ENCODE results near the gene KIAA1614. TPM values are rescaled to one million over a fixed set of nuclear protein-coding genes. Genes with fewer than 3 reads are reported as not detected.

The KIAA1614 gene
- total RNA-seq, 2 donors from 2014 or later: 0.22 to 0.67 TPM

DNA sequence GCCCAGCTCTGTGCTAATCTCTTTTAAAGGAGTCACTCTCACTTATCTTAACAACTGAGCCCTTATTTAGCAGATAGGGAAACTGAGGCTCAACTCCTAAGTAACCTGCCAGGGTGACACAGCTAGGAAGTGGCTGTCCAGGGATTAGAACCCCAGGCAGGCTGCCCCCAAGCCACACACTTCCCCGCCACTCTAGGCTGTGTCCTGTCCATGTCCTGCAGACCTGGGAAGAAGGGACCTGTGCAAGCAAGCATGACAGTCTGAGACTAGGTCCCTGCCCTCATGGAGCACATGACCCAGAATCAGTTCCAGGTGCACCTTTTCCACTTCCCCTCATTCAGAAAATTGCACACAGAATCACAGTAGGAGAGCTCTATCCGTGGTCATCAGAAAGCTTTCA, 12.2 kb downstream of the KIAA1614 start:
- Mint-ChIP-seq H3K4me1 (ENCODE audit: low read depth in 2 of 2) (peaks cover 0 to 5% of the 10 kb centered on the region in 2 donors), H3K27ac (no peak overlapping the region), H3K36me3 (no peaks in the 10 kb centered on the region), H3K4me3 (no peak overlapping the region), H3K27me3 (no peaks in the 10 kb centered on the region), H3K9me3 (no peaks in the 10 kb centered on the region)
- no peak for ATAC-seq
- peak; percentile 13 for DNase-seq (ENCODE audit: low spot score)

- no peak for ATAC-seq
- peaks cover 0 to 5% of the 10 kb centered on the region in 2 donors for H3K4me1 Mint-ChIP-seq (ENCODE audit: low read depth in 2 of 2)
- H3K27me3 Mint-ChIP-seq: no peaks in the 10 kb centered on the region
- no peak overlapping the region for H3K4me3 Mint-ChIP-seq
- DNase-seq (ENCODE audit: low spot score): peak; percentile 52
- H3K9me3 Mint-ChIP-seq: no peaks in the 10 kb centered on the region
- no peaks in the 10 kb centered on the region for H3K36me3 Mint-ChIP-seq
- H3K27ac Mint-ChIP-seq: no peak overlapping the region
These were observed 12.9 kb downstream of the KIAA1614 start for GRCh38 chr1:180925471-180926051.

DNA sequence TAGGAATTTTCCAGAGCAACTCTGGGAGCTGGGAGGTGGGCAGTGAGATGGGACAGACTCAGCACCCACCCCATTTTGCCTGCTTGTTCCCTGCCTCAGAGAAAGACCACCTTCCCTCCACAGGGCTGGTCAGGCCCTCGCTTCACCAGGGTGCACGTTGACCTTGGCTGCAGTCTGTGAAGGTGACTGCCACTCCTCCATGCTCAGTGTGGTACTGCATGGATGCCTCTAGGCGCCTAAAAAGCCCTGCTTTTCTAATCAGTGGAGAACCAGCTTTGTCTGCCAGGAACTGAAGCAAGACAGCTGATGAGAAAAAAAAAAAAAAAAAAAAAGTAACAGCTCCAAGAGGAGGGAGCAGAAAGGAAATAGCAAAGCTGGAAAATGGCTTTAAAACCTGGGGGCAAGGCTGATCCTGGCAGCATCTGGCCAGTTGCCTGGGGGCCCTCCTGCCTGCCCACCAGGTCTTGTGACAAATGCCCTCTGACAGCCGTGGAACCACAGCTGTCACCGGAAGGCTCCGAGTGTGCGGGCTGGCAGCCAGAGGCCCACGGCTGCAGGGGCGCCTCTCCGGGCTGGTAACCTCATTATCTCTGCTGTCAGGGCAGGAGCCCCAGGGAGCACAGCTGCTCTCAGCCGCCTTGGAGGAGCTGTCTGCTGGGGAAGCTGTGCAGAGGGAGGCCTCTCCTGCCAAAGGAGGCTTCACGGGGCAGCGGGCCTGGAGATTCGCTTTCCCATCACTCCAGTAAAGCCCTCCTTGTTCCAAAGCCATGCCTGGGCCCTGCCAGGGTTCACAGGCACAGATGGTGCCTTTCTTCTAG, 13.7 kb downstream of the KIAA1614 start:
- H3K9me3 Mint-ChIP-seq: no peaks in the 10 kb centered on the region
- H3K36me3 Mint-ChIP-seq: no peaks in the 10 kb centered on the region
- H3K27ac Mint-ChIP-seq: no peak overlapping the region
- peaks cover 0 to 5% of the 10 kb centered on the region in 2 donors for H3K4me1 Mint-ChIP-seq (ENCODE audit: low read depth in 2 of 2)
- H3K27me3 Mint-ChIP-seq: no peaks in the 10 kb centered on the region
- no peak overlapping the region for H3K4me3 Mint-ChIP-seq
- no peak for DNase-seq (ENCODE audit: low spot score)
- ATAC-seq: peak in 1 of 2 donors; percentile 43

GRCh38 chr1:180927348-180927747, 14.7 kb downstream of the KIAA1614 start:
- ATAC-seq: no peak
- no peaks in the 10 kb centered on the region for H3K27me3 Mint-ChIP-seq
- H3K9me3 Mint-ChIP-seq: no peaks in the 10 kb centered on the region
- H3K4me3 Mint-ChIP-seq: no peak overlapping the region
- no peak overlapping the region for H3K27ac Mint-ChIP-seq
- H3K4me1 Mint-ChIP-seq (ENCODE audit: low read depth in 2 of 2): peaks cover 0 to 11% of the 10 kb centered on the region in 2 donors
- no peaks in the 10 kb centered on the region for H3K36me3 Mint-ChIP-seq
- DNase-seq (ENCODE audit: low spot score): no peak

GRCh38 chr1:180927841-180928240, 15.1 kb downstream of the KIAA1614 start:
- ATAC-seq: no peak
- no peaks in the 10 kb centered on the region for H3K36me3 Mint-ChIP-seq

DNA sequence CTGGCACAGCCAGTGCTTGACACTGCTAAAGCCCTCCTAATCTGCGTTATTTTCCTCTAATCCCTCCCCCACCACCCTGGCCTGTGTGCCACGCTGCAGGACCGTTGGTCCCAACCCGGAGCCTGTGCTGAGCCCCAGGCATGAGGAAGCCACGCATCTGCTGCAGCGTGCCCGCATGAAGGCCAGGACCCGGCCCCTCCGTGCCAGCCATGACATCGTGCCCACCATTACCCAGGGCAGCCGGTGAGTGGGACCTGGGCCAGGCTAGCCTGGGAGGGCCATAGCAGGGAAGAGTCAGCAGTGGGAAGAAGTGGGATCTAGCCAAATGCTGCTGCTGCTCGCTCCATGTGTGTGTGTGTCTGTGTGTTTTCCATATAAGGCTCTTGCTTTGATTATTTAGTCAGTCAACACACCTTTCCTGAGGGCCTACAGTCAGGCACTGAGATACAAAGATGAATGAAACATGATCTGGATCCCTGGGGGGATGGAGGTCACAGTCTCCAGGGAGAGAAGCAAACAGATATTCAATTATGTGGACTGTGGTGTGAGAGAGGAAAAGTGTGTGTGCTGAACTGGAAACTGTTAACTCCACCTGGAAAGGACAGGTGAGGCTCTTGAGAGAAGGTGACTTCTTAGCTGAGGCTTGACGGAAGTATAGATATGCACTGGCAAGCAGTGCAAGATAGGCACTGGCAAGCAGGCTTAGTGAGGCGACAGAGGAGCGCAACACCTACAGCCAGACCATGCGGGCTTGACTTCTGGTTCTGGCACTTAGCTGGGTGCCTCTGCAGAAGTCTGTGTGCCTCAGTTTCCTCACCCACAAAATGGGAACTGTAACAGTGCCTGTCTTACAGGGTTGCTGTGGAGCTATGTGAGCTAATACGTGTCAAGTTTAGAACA, 15.9 kb downstream of the KIAA1614 start:
- H3K4me3 Mint-ChIP-seq: no peak overlapping the region
- no peaks in the 10 kb centered on the region for H3K36me3 Mint-ChIP-seq
- H3K27me3 Mint-ChIP-seq: no peaks in the 10 kb centered on the region
- ATAC-seq (no peak), DNase-seq (ENCODE audit: low spot score) (no peak)
- no peak overlapping the region for H3K27ac Mint-ChIP-seq
- H3K4me1 Mint-ChIP-seq (ENCODE audit: low read depth in 2 of 2): peaks cover 0 to 7% of the 10 kb centered on the region in 2 donors
- H3K9me3 Mint-ChIP-seq: no peaks in the 10 kb centered on the region

More at GRCh38 chr1:180927841-180928240, 15.1 kb downstream of the KIAA1614 start:
- peaks cover 0 to 11% of the 10 kb centered on the region in 2 donors for H3K4me1 Mint-ChIP-seq (ENCODE audit: low read depth in 2 of 2)
- no peaks in the 10 kb centered on the region for H3K27me3 Mint-ChIP-seq
- no peak overlapping the region for H3K27ac Mint-ChIP-seq
- H3K9me3 Mint-ChIP-seq: no peaks in the 10 kb centered on the region
- DNase-seq (ENCODE audit: low spot score): no peak
- H3K4me3 Mint-ChIP-seq: no peak overlapping the region

- H3K4me3 Mint-ChIP-seq: no peak overlapping the region
- H3K27me3 Mint-ChIP-seq: no peaks in the 10 kb centered on the region
- H3K27ac Mint-ChIP-seq: no peak overlapping the region
These were observed 16.7 kb downstream of the KIAA1614 start for GRCh38 chr1:180929389-180929788.

GRCh38 chr1:180930687-180931086, 18.0 kb downstream of the KIAA1614 start:
- Mint-ChIP-seq H3K4me1 (ENCODE audit: low read depth in 2 of 2) (peaks cover 6 to 10% of the 10 kb centered on the region in 2 donors), H3K9me3 (no peaks in the 10 kb centered on the region), H3K4me3 (no peak overlapping the region), H3K27me3 (no peaks in the 10 kb centered on the region), H3K36me3 (no peaks in the 10 kb centered on the region), H3K27ac (no peak overlapping the region)
- ATAC-seq (no peak), DNase-seq (ENCODE audit: low spot score) (no peak)

More at GRCh38 chr1:180929389-180929788, 16.7 kb downstream of the KIAA1614 start:
- Mint-ChIP-seq H3K4me1 (ENCODE audit: low read depth in 2 of 2) (peaks cover under 1 to 6% of the 10 kb centered on the region in 2 donors), H3K36me3 (no peaks in the 10 kb centered on the region), H3K9me3 (no peaks in the 10 kb centered on the region)
- DNase-seq (ENCODE audit: low spot score) (no peak), ATAC-seq (no peak)

DNA sequence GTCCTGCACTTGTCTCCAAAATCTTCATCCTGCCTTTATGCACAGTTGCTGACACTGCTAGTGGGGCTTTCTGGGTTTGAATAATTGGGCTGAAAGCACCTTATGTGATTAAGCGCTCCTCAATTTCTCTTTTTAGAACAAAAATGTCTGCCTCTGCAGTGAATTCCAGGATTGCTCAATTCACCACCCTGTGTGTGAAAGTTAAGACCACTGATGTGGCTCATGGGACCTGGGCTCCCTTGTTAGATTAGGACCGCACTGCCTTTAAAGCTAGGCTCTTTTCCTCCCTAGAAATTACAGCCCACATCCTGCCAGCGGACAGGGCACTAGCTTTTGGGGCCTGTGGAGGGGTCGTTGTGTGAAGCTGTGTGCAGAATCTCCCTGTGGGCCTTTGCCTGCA, 18.8 kb downstream of the KIAA1614 start:
- H3K4me3 Mint-ChIP-seq: no peak overlapping the region
- ATAC-seq (no peak), DNase-seq (ENCODE audit: low spot score) (no peak)
- no peak overlapping the region for H3K27ac Mint-ChIP-seq
- H3K36me3 Mint-ChIP-seq: no peaks in the 10 kb centered on the region
- no peaks in the 10 kb centered on the region for H3K27me3 Mint-ChIP-seq
- peaks cover 6 to 10% of the 10 kb centered on the region in 2 donors for H3K4me1 Mint-ChIP-seq (ENCODE audit: low read depth in 2 of 2)
- no peaks in the 10 kb centered on the region for H3K9me3 Mint-ChIP-seq

DNA sequence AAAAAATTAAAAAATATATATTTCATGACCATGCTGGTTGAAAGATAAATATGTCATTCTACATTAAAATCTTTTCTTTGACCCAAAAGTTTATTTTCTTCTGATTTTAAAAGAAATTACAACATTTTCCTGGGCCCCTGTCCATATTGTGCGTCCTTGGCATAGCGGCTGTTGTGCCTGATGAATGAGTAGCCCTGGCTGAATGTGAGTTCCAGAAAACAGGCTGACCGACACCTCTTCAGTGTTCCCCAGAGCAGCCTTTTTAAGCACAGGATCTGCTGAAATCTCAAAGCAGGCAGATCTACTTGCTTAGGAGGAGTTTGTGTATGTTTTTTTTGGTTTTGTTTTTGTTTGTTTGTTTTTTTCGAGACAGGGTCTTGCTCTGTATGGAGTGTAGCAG, 19.7 kb downstream of the KIAA1614 start:
- no peak for DNase-seq (ENCODE audit: low spot score)
- H3K4me3 Mint-ChIP-seq: no peak overlapping the region
- H3K4me1 Mint-ChIP-seq (ENCODE audit: low read depth in 2 of 2): peaks cover 6 to 10% of the 10 kb centered on the region in 2 donors
- no peak overlapping the region for H3K27ac Mint-ChIP-seq
- H3K9me3 Mint-ChIP-seq: no peaks in the 10 kb centered on the region
- no peaks in the 10 kb centered on the region for H3K36me3 Mint-ChIP-seq
- H3K27me3 Mint-ChIP-seq: no peaks in the 10 kb centered on the region
- no peak for ATAC-seq

DNA sequence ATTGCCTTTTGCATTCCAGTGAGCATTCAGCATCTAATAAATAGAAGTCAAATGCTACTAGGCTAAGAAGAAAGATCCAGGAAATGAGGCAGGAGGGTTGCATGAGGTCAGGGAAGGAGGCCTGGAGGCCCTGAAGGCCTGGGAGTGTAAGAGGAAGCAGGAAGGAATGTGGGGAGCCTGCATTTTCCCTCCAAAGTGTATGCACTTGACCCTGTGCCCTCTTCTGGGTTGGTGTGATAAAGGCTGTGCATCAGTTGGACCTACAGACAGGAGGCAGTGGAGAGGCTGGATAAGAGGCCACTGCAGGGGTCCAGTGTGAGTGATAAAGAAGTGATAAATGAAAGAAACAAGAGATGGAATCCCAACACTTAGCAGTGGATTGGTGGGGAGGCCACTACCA, 20.4 kb downstream of the KIAA1614 start:
- no peaks in the 10 kb centered on the region for H3K9me3 Mint-ChIP-seq
- H3K4me3 Mint-ChIP-seq: no peak overlapping the region
- H3K27ac Mint-ChIP-seq: no peak overlapping the region
- H3K36me3 Mint-ChIP-seq: no peaks in the 10 kb centered on the region
- peaks cover 10 to 17% of the 10 kb centered on the region in 2 donors for H3K4me1 Mint-ChIP-seq (ENCODE audit: low read depth in 2 of 2)
- ATAC-seq (no peak), DNase-seq (ENCODE audit: low spot score) (no peak)
- H3K27me3 Mint-ChIP-seq: no peaks in the 10 kb centered on the region

DNA sequence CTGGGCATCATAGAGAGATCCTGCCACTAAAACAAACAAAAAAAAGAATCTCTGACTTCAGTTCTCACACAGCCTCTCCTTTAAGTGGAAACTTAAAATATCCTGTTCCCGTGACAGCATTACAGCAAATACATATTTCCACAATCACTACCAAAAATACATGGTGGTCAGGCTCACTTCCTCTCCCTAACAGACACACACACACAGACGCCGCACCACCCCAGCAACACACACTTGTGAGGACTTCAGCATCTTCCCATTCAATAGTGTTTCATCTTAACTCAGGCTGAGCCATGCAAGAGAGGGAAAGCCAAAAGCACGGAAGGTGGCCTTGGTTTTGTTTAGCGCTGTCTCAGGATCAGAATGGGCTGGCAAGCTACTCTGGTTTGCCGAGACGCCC, 21.9 kb downstream of the KIAA1614 start:
- ATAC-seq (no peak), DNase-seq (ENCODE audit: low spot score) (no peak)
- Mint-ChIP-seq H3K27ac (no peak overlapping the region), H3K9me3 (no peaks in the 10 kb centered on the region), H3K4me3 (no peak overlapping the region), H3K4me1 (ENCODE audit: low read depth in 2 of 2) (peaks cover 10 to 21% of the 10 kb centered on the region in 2 donors), H3K27me3 (no peaks in the 10 kb centered on the region), H3K36me3 (no peaks in the 10 kb centered on the region)

DNA sequence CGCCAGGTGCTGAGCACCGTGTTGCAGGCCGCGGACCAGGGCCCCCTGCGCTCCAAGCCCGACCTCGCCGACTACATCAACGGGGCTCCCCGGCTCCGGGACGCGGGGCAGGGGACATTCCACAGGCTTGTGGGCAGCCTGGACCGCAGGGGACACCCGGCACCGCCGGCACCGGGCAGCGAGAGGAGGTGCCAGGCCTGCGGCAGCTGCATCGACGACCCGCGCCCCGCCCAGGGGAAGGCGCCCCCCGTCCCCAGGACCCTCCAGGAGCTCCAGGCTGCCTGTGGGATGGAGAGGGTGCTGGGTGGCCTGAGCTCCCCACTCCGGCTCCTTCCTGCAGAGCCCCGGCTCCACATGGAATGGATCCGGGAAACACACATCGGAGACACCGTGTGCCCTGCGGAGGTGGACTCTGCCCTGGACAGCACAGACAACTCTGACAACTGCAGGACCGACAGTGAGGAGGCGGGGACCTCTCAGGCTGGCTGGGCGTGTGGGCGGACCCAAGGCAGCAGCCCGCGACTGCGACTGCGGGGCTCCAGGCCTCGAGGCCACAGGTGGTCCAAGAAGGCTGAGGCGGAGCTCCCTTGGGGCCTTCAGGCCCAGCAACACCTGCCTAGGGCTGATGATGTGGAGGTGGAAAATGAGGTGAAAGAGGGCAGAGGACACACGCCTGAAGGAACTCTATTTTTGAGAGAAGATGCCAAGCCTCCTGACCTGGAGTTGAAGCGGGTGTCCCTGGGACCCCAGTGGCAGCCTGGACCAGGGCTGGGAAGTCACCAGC, 22.8 kb downstream of the KIAA1614 start:
- no peak overlapping the region for H3K27ac Mint-ChIP-seq

More for the DNA sequence above, 22.8 kb downstream of the KIAA1614 start:
- H3K36me3 Mint-ChIP-seq: no peaks in the 10 kb centered on the region
- H3K9me3 Mint-ChIP-seq: no peaks in the 10 kb centered on the region
- ATAC-seq: no peak
- DNase-seq (ENCODE audit: low spot score): no peak
- H3K4me3 Mint-ChIP-seq: no peak overlapping the region
- H3K27me3 Mint-ChIP-seq: no peaks in the 10 kb centered on the region
- peaks cover 10 to 24% of the 10 kb centered on the region in 2 donors for H3K4me1 Mint-ChIP-seq (ENCODE audit: low read depth in 2 of 2)
